Loucy (cell line): Measurements from ENCODE around the gene SERINC1.

Source experiments
- H2AFZ ChIP-seq: fragments of 200-600 bp; sonication (generic); 2 replicates; pipeline ENCODE4 v1.6.0; 2016; ENCODE audit warnings: antibody characterized with exemption, mild to moderate bottlenecking, low read length, moderate library complexity
- H3F3A ChIP-seq: fragments of 200-600 bp; 2 replicates; pipeline ENCODE4 v1.6.0; 2016; ENCODE audit warnings: antibody characterized with exemption, low read depth, mild to moderate bottlenecking
- H3K27me3 ChIP-seq: fragments of 200-600 bp; sonication (generic); 2 replicates; pipeline ENCODE4 v1.6.1; 2014; ENCODE audit warnings: low read length, mild to moderate bottlenecking; ENCODE audit not compliant: insufficient read depth, poor library complexity, severe bottlenecking
- H3K36me3 ChIP-seq: fragments of 200-600 bp; sonication (generic); 2 replicates; pipeline ENCODE4 v1.6.1; 2016; ENCODE audit warnings: low read length; ENCODE audit not compliant: insufficient read depth
- H3K4me1 ChIP-seq: fragments of 200-600 bp; sonication (generic); 2 replicates; pipeline ENCODE4 v1.5.1; 2014; ENCODE audit warnings: low read length, mild to moderate bottlenecking; ENCODE audit not compliant: insufficient read depth, poor library complexity, severe bottlenecking
- H3K4me2 ChIP-seq: fragments of 200-600 bp; sonication (generic); 2 replicates; pipeline ENCODE4 v1.6.0; 2014; ENCODE audit warnings: antibody characterized with exemption, low read length, low read depth, mild to moderate bottlenecking; ENCODE audit not compliant: poor library complexity, severe bottlenecking
- H3K4me3 ChIP-seq: fragments of 200-600 bp; sonication (generic); 2 replicates; pipeline ENCODE4 v1.5.1; 2014; ENCODE audit warnings: low read length, mild to moderate bottlenecking, mixed read lengths; ENCODE audit not compliant: poor library complexity, severe bottlenecking
- H3K79me2 ChIP-seq: fragments of 200-600 bp; sonication (generic); 2 replicates; pipeline ENCODE4 v1.6.1; 2014; ENCODE audit warnings: low read length; ENCODE audit not compliant: insufficient read depth
- H3K9ac ChIP-seq: fragments of 200-600 bp; sonication (generic); 2 replicates; pipeline ENCODE4 v1.6.0; 2014; ENCODE audit warnings: mild to moderate bottlenecking, low read depth, low read length, moderate library complexity; ENCODE audit not compliant: poor library complexity, severe bottlenecking
- H3K9me2 ChIP-seq: fragments of 200-600 bp; sonication (generic); replicated peaks from 2 replicates; pipeline ENCODE4 v1.6.1; 2016; ENCODE audit warnings: low read depth, low read length, mixed read lengths
- H3K9me3 ChIP-seq: fragments of 200-600 bp; sonication (generic); 2 replicates; pipeline ENCODE4 v1.6.1; 2014; ENCODE audit warnings: mild to moderate bottlenecking, antibody characterized with exemption, low read length, low read depth; ENCODE audit not compliant: insufficient read depth
- H4K20me1 ChIP-seq: fragments of 200-600 bp; sonication (generic); 2 replicates; pipeline ENCODE4 v1.6.0; 2014; ENCODE audit warnings: antibody characterized with exemption, low read length, mild to moderate bottlenecking; ENCODE audit not compliant: insufficient read depth, poor library complexity, severe bottlenecking
- EZH2phosphoT487 ChIP-seq: fragments of 200-600 bp; IDR thresholded peaks from 2 replicates; pipeline ENCODE4 v1.6.1; 2018; ENCODE audit warnings: antibody characterized with exemption, mild to moderate bottlenecking, moderate library complexity, borderline replicate concordance
- TF ChIP-seq, protein P1 (sequence below): fragments of 200-600 bp; sonication (generic); conservative IDR thresholded peaks from 2 replicates; pipeline ENCODE4 v1.5.1; 2014; ENCODE audit warnings: mild to moderate bottlenecking, antibody characterized with exemption, low read length

Gene SERINC1

DNA sequence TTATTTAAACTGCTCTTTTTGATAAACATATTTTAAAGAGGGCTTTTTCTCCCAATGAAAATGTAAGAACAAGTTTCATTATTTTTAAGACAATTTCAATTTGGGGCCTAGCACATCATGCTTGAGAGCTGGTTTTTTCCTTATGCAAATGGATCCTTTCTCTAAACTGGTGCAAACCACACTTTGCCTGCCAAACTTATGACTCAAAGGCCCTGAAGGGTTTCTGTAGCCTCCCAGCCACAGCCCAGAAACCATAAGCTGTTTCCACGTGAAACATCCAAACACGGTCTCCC is 72.6 kb downstream of the SERINC1 start:
- Histone ChIP-seq H3F3A (no peaks in the 10 kb centered on the region), H3K36me3 (no peaks in the 10 kb centered on the region), H2AFZ (peak overlapping the region; percentile 68; the same call in 1 of the 2 replicates), H3K4me2 (peak overlapping the region; percentile 72), H3K79me2 (peaks cover 45% of the 10 kb centered on the region), H3K4me1 (peaks cover 41% of the 10 kb centered on the region), H3K27me3 (no peaks in the 10 kb centered on the region), H3K4me3 (peak overlapping the region; percentile 66), H4K20me1 (peaks cover 43% of the 10 kb centered on the region), H3K9me3 (no peaks in the 10 kb centered on the region), H3K9me2 (no peaks in the 10 kb centered on the region; the same call in 1 of the 2 replicates), H3K9ac (peak overlapping the region; percentile 40)
- TF ChIP-seq, protein P1, sequence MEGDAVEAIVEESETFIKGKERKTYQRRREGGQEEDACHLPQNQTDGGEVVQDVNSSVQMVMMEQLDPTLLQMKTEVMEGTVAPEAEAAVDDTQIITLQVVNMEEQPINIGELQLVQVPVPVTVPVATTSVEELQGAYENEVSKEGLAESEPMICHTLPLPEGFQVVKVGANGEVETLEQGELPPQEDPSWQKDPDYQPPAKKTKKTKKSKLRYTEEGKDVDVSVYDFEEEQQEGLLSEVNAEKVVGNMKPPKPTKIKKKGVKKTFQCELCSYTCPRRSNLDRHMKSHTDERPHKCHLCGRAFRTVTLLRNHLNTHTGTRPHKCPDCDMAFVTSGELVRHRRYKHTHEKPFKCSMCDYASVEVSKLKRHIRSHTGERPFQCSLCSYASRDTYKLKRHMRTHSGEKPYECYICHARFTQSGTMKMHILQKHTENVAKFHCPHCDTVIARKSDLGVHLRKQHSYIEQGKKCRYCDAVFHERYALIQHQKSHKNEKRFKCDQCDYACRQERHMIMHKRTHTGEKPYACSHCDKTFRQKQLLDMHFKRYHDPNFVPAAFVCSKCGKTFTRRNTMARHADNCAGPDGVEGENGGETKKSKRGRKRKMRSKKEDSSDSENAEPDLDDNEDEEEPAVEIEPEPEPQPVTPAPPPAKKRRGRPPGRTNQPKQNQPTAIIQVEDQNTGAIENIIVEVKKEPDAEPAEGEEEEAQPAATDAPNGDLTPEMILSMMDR: no peak
- no peak for TF ChIP-seq EZH2phosphoT487

DNA sequence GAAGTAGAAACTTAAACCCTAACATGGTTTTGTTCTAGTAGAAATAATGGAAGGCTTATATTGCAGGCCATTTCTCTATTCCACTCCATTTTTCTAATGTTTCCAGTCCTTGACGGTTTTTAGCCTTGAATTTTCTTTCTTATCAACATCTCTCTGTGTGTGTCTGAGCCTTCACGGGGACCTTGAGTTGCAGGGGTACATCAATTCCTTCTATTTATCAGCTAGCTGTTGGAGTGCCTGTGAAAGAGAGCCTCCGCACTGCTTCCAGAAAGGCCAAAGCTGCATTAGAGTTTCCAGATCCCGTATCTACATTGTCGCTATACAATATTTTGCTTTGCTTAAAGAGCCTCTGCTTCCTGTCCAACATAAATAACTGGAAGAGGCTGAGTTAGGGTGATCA is 77.6 kb downstream of the SERINC1 start:
- no peaks in the 10 kb centered on the region; the same call in 1 of the 2 replicates for H3K9me2 ChIP-seq
- no peaks in the 10 kb centered on the region for H3K27me3 ChIP-seq

DNA sequence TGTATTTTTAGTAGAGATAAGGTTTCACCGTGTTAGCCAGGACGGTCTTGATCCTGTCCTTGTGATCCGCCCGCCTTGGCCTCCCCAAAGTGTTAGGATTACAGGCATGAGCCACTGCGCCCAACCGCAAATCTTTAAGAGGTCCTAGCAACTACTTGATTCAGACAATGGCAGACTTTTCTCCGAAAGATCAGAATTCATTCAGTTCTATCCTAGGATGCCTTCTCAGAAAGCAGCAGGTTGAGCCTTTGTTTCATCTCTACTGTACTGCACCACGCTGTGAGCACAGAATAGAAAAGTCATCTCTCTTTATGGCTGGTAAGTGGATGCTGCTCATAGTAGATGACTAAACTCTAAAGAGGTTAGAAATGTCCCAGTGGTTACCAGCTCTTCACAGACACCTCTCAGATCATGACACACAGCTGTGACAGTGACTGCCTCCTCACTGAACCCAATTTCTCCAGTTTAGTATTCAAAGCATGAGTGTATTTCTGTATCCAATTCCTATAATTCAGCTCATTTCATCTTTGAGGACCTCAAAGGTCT is 78.2 kb downstream of the SERINC1 start:
- no peak for TF ChIP-seq EZH2phosphoT487
- TF ChIP-seq, protein P1: no peak

More for the DNA sequence above, 77.6 kb downstream of the SERINC1 start:
- TF ChIP-seq, protein P1: no peak
- no peak for TF ChIP-seq EZH2phosphoT487
- no peak overlapping the region for H3K9ac ChIP-seq
- H3K4me2 ChIP-seq: no peak overlapping the region
- H3K36me3 ChIP-seq: no peaks in the 10 kb centered on the region
- H3K79me2 ChIP-seq: no peaks in the 10 kb centered on the region
- H3K4me3 ChIP-seq: no peak overlapping the region
- H3K4me1 ChIP-seq: peaks cover 5% of the 10 kb centered on the region
- H2AFZ ChIP-seq: no peak overlapping the region
- H3K9me3 ChIP-seq: no peaks in the 10 kb centered on the region
- no peaks in the 10 kb centered on the region for H4K20me1 ChIP-seq
- H3F3A ChIP-seq: no peaks in the 10 kb centered on the region

More for the DNA sequence above, 78.2 kb downstream of the SERINC1 start:
- no peaks in the 10 kb centered on the region; the same call in 1 of the 2 replicates for H3K9me2 ChIP-seq
- H3F3A ChIP-seq: no peaks in the 10 kb centered on the region
- no peak overlapping the region for H3K4me2 ChIP-seq
- H3K79me2 ChIP-seq: no peaks in the 10 kb centered on the region
- no peaks in the 10 kb centered on the region for H4K20me1 ChIP-seq
- H3K4me3 ChIP-seq: no peak overlapping the region
- no peaks in the 10 kb centered on the region for H3K36me3 ChIP-seq
- no peak overlapping the region for H2AFZ ChIP-seq
- no peaks in the 10 kb centered on the region for H3K4me1 ChIP-seq
- H3K9me3 ChIP-seq: no peaks in the 10 kb centered on the region
- H3K9ac ChIP-seq: no peak overlapping the region
- no peaks in the 10 kb centered on the region for H3K27me3 ChIP-seq
